Suprapubic skin (tissue), 4 donors: ENCODE results near the gene TNFSF13B.

Source experiments
- EP300 ChIP-seq: sonication (generic); formaldehyde crosslinking; IDR thresholded peaks from one replicate; pipeline ENCODE4 v1.6.1; 2017; ENCODE audit warnings: antibody characterized with exemption
- POLR2A ChIP-seq, 2 donors: fragments of 450-650 bp; IDR thresholded peaks; one replicate each; pipeline ENCODE4 v1.6.1; 2017; ENCODE audit warnings: antibody characterized with exemption in 2 of 2, mild to moderate bottlenecking in 2 of 2, moderate library complexity in 2 of 2
- POLR2AphosphoS5 ChIP-seq, 3 donors: sonication (generic); formaldehyde crosslinking; IDR thresholded peaks; one replicate each; pipeline ENCODE4 v1.6.1; 2017; ENCODE audit warnings: antibody characterized with exemption in 3 of 3
- TF ChIP-seq, protein P1 (sequence below), 2 donors: fragments of 200-600 bp in 1 of 2; fragments of 450-650 bp in 1 of 2; sonication (generic) in 1 of 2; IDR thresholded peaks; one replicate each; pipeline ENCODE4 v1.5.1; 2016 to 2019; ENCODE audit warnings: antibody characterized with exemption in 2 of 2, mild to moderate bottlenecking in 1 of 2, moderate library complexity in 1 of 2

- TF ChIP-seq, protein P1, sequence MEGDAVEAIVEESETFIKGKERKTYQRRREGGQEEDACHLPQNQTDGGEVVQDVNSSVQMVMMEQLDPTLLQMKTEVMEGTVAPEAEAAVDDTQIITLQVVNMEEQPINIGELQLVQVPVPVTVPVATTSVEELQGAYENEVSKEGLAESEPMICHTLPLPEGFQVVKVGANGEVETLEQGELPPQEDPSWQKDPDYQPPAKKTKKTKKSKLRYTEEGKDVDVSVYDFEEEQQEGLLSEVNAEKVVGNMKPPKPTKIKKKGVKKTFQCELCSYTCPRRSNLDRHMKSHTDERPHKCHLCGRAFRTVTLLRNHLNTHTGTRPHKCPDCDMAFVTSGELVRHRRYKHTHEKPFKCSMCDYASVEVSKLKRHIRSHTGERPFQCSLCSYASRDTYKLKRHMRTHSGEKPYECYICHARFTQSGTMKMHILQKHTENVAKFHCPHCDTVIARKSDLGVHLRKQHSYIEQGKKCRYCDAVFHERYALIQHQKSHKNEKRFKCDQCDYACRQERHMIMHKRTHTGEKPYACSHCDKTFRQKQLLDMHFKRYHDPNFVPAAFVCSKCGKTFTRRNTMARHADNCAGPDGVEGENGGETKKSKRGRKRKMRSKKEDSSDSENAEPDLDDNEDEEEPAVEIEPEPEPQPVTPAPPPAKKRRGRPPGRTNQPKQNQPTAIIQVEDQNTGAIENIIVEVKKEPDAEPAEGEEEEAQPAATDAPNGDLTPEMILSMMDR (IDR thresholded peaks at IDR 0.05) = no peak
- no peak for TF ChIP-seq POLR2AphosphoS5 (IDR thresholded peaks at IDR 0.05)
- no peak for TF ChIP-seq POLR2A (IDR thresholded peaks at IDR 0.05)
- TF ChIP-seq EP300 = no peak
Measured at GRCh38 chr13:108323031-108323430, 53.5 kb downstream of the TNFSF13B start.
